AG09319 (cell line): ENCODE results near the gene LMOD2.

Source experiments
- DNase-seq: peaks from one replicate; pipeline ENCODE4 v3.0.0-alpha.2; 2010; ENCODE audit warnings: low read depth; ENCODE audit errors: extremely low read depth
- TF ChIP-seq, protein P1 (sequence below): IDR thresholded peaks from 2 replicates; pipeline ENCODE4 v1.5.1; 2011; ENCODE audit warnings: low read depth, mild to moderate bottlenecking, inconsistent platforms, low read length, moderate library complexity

The LMOD2 gene

DNA sequence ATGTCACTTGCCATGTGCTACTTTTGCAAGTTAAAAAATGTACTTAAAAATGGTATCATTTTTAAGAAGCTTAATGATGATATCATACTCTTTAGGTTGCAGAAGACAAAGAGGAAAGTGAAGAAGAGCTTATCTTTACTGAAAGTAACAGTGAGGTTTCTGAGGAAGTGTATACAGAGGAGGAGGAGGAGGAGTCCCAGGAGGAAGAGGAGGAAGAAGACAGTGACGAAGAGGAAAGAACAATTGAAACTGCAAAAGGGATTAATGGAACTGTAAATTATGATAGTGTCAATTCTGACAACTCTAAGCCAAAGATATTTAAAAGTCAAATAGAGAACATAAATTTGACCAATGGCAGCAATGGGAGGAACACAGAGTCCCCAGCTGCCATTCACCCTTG is 6.1 kb downstream of the LMOD2 start:
- TF ChIP-seq, protein P1, sequence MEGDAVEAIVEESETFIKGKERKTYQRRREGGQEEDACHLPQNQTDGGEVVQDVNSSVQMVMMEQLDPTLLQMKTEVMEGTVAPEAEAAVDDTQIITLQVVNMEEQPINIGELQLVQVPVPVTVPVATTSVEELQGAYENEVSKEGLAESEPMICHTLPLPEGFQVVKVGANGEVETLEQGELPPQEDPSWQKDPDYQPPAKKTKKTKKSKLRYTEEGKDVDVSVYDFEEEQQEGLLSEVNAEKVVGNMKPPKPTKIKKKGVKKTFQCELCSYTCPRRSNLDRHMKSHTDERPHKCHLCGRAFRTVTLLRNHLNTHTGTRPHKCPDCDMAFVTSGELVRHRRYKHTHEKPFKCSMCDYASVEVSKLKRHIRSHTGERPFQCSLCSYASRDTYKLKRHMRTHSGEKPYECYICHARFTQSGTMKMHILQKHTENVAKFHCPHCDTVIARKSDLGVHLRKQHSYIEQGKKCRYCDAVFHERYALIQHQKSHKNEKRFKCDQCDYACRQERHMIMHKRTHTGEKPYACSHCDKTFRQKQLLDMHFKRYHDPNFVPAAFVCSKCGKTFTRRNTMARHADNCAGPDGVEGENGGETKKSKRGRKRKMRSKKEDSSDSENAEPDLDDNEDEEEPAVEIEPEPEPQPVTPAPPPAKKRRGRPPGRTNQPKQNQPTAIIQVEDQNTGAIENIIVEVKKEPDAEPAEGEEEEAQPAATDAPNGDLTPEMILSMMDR: no peak

DNA sequence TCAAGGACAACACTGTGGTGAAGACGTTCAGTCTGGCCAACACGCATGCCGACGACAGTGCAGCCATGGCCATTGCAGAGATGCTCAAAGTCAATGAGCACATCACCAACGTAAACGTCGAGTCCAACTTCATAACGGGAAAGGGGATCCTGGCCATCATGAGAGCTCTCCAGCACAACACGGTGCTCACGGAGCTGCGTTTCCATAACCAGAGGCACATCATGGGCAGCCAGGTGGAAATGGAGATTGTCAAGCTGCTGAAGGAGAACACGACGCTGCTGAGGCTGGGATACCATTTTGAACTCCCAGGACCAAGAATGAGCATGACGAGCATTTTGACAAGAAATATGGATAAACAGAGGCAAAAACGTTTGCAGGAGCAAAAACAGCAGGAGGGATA is 6.6 kb downstream of the LMOD2 start:
- DNase-seq: no peak
- TF ChIP-seq, protein P1: no peak

More for the DNA sequence above, 6.1 kb downstream of the LMOD2 start:
- no peak for DNase-seq

DNA sequence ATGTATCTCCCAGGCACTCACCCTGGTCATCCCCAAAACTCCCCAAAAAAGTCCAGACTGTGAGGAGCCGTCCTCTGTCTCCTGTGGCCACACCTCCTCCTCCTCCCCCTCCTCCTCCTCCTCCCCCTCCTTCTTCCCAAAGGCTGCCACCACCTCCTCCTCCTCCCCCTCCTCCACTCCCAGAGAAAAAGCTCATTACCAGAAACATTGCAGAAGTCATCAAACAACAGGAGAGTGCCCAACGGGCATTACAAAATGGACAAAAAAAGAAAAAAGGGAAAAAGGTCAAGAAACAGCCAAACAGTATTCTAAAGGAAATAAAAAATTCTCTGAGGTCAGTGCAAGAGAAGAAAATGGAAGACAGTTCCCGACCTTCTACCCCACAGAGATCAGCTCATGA is 7.1 kb downstream of the LMOD2 start:
- no peak for DNase-seq
- TF ChIP-seq, protein P1: no peak

DNA sequence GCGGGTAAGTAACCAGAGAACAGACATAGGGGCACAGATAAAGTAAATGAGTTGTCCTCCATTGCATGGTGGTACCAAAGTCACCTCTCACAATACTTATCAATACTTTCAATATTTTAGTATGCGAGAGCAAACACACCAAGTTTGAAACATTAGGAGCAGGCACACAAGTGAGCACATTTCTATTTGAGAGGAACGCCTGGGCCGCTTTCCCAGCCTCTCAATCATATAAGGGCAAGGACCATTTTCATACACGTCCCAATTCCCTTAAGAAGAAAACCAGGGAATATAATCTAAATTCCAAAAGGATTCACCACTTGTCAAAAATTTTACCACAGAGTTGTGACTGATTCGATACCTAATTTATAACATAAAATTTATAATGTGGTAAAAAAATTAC is 7.5 kb downstream of the LMOD2 start:
- no peak for DNase-seq
- TF ChIP-seq, protein P1: no peak

DNA sequence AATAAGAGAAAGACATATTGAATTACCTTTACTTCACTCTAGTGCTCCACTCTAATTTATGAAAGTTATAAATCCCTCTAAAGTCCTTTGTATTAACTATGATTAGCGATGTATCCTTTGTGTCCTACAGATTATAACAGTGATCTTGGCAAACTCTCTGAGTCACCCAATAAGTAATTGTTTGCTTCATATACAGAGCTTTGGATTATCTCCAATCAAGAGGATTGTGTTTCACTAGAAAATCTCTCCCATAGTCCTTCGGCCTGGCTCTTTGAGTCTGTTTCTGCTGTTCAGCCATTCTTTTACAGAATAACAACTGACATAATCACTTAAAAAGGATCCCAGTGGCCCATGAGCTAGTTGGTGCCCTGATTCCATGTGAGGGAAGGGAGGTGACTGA is 9.5 kb downstream of the LMOD2 start:
- no peak for DNase-seq
- TF ChIP-seq, protein P1: no peak

DNA sequence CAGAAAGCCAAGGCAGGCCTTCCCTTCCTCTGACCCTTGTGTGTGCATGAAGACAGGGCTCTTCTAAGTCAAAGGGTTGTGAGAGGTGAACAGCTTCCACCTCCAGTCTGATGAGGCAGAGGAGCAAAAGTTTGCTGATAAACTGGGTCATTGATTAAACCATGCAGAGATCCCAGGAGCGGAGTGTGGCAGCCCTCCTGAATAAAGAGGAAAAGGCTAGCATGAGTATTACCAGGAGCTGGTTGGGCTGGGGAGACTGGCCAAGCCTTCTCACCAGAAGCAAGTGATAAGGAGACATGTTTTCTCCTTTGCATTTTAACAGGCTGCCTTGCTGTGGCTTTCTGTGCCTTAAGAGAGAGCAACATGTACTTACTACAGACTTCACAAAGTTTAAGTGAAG is 10.2 kb downstream of the LMOD2 start:
- DNase-seq: no peak
- TF ChIP-seq, protein P1: no peak

DNA sequence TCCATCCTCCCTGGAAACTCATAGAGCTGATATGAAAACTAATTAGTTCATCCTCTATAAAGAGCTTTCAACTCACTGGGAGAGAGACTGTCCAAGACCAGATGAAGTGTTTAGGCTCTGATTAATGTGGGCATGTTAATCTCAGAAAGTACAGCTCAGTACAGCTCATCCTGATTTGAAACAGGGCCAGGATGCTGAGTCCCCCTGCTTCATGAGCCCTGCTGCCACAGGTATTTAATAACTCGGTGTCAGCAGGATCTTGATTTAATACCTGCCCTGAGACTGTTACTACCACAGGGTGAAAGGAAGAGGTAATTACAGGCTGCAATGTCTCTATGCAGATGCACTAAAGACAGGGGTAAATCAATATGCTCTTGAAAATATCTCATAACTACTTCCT is 10.8 kb downstream of the LMOD2 start:
- DNase-seq: no peak
- TF ChIP-seq, protein P1: no peak
